ENCODE measurements around the gene GRID1.

GRCh38 chr10:86234541-86235270, 131.9 kb downstream of the GRID1 start:
- TF ChIP-seq CTCF (IDR thresholded peaks at IDR 0.05) (no peak), POLR2A (IDR thresholded peaks at IDR 0.05) (no peak)

Data from esophagus squamous epithelium (tissue), 4 donors.